RWPE2 (cell line): Measurements from ENCODE around the gene ADGRB3.
"Not testable (repeated sequence)": the region's sequence is repeated elsewhere in the genome, so short reads cannot be mapped to it uniquely, and the experiment has no call there.

ENCODE experiments used
- ATAC-seq: fragments of 200-7000 bp; cut with Tn5 transposase; 3 replicates; pipeline ENCODE4 v1.9.1; 2021; ENCODE audit warnings: low read depth
- DNase-seq: peaks from one replicate; pipeline ENCODE4 v3.0.0-alpha.2; 2020; ENCODE audit warnings: low spot score
- H3K27ac ChIP-seq: fragments of 450-650 bp; 2 replicates; pipeline ENCODE4 v1.5.1; 2017; ENCODE audit warnings: mild to moderate bottlenecking; ENCODE audit not compliant: poor library complexity, severe bottlenecking
- H3K27me3 ChIP-seq: fragments of 250-450 bp; sonication (Bioruptor Pico); 2 replicates; pipeline ENCODE4 v1.5.1; 2021; ENCODE audit warnings: mild to moderate bottlenecking, moderate library complexity; ENCODE audit not compliant: insufficient read depth, poor library complexity, severe bottlenecking
- H3K36me3 ChIP-seq: fragments of 250-450 bp; sonication (Bioruptor Pico); 2 replicates; pipeline ENCODE4 v1.5.1; 2020; ENCODE audit warnings: low read depth, mild to moderate bottlenecking, moderate library complexity
- H3K4me1 ChIP-seq: fragments of 250-450 bp; sonication (Bioruptor Pico); 2 replicates; pipeline ENCODE4 v1.5.1; 2021; ENCODE audit warnings: mild to moderate bottlenecking, moderate library complexity; ENCODE audit not compliant: insufficient read depth, poor library complexity, severe bottlenecking
- H3K4me3 ChIP-seq: fragments of 250-450 bp; sonication (Bioruptor Pico); 2 replicates; pipeline ENCODE4 v1.5.1; 2021; ENCODE audit warnings: mild to moderate bottlenecking, moderate library complexity; ENCODE audit not compliant: severe bottlenecking
- H3K9me3 ChIP-seq: fragments of 250-450 bp; sonication (Bioruptor Pico); 2 replicates; pipeline ENCODE4 v1.5.1; 2021; ENCODE audit warnings: mild to moderate bottlenecking, moderate library complexity; ENCODE audit not compliant: severe bottlenecking
- CTCF ChIP-seq: fragments of 450-650 bp; IDR thresholded peaks from one replicate; pipeline ENCODE4 v1.5.1; 2017; ENCODE audit warnings: mild to moderate bottlenecking, moderate library complexity; ENCODE audit not compliant: poor library complexity, severe bottlenecking

ADGRB3 gene

GRCh38 chr6:68976260-68976659 lies 341.2 kb downstream of the ADGRB3 start:
- no peaks in the 10 kb centered on the region for H3K4me1 ChIP-seq
- peaks cover 5% of the 10 kb centered on the region for H3K27me3 ChIP-seq
- no peaks in the 10 kb centered on the region for H3K9me3 ChIP-seq
- TF ChIP-seq CTCF, result peak; percentile 65
- ATAC-seq (no peak), DNase-seq (no peak)
- no peak overlapping the region for H3K27ac ChIP-seq
- H3K4me3 ChIP-seq, result no peak overlapping the region
- no peaks in the 10 kb centered on the region for H3K36me3 ChIP-seq

- no peak for TF ChIP-seq CTCF
- DNase-seq (no peak), ATAC-seq (no peak)
- no peak overlapping the region for H3K4me3 ChIP-seq
- H3K4me1 ChIP-seq, result no peaks in the 10 kb centered on the region
- no peak overlapping the region for H3K27ac ChIP-seq
- H3K36me3 ChIP-seq, result no peaks in the 10 kb centered on the region
- peaks cover 5% of the 10 kb centered on the region for H3K27me3 ChIP-seq
- H3K9me3 ChIP-seq, result no peaks in the 10 kb centered on the region
Measured at GRCh38 chr6:68978411-68978810, 343.3 kb downstream of the ADGRB3 start.

- H3K4me3 ChIP-seq, H3K27me3 ChIP-seq, H3K36me3 ChIP-seq, ATAC-seq, H3K4me1 ChIP-seq, H3K27ac ChIP-seq, H3K9me3 ChIP-seq, DNase-seq: not testable (repeated sequence)
Measured at GRCh38 chr6:68981668-68982067, 346.6 kb downstream of the ADGRB3 start.

GRCh38 chr6:68988698-68989097 lies 353.6 kb downstream of the ADGRB3 start:
- Histone ChIP-seq H3K36me3 (no peaks in the 10 kb centered on the region), H3K4me3 (no peak overlapping the region), H3K9me3 (no peaks in the 10 kb centered on the region), H3K4me1 (no peaks in the 10 kb centered on the region), H3K27ac (no peak overlapping the region), H3K27me3 (no peaks in the 10 kb centered on the region)
- ATAC-seq (no peak), DNase-seq (no peak)
- no peak for TF ChIP-seq CTCF

- Histone ChIP-seq H3K27me3 (peaks cover 4% of the 10 kb centered on the region), H3K9me3 (no peaks in the 10 kb centered on the region), H3K36me3 (no peaks in the 10 kb centered on the region), H3K27ac (no peak overlapping the region), H3K4me3 (no peak overlapping the region), H3K4me1 (no peaks in the 10 kb centered on the region)
- ATAC-seq (no peak), DNase-seq (no peak)
- no peak for TF ChIP-seq CTCF
Measured at GRCh38 chr6:68990317-68990716, 355.2 kb downstream of the ADGRB3 start.
